Measurements from ENCODE around the gene ZSCAN10.

The ZSCAN10 gene

GRCh38 chr16:3133844-3134243 is 34.8 kb upstream of the ZSCAN10 start:
- peak overlapping the region; percentile 85 for H3K27ac ChIP-seq
- TF ChIP-seq ZFX (IDR thresholded peaks at IDR 0.05; ENCODE audit: borderline replicate concordance), result no peak
- TF ChIP-seq, protein P1, sequence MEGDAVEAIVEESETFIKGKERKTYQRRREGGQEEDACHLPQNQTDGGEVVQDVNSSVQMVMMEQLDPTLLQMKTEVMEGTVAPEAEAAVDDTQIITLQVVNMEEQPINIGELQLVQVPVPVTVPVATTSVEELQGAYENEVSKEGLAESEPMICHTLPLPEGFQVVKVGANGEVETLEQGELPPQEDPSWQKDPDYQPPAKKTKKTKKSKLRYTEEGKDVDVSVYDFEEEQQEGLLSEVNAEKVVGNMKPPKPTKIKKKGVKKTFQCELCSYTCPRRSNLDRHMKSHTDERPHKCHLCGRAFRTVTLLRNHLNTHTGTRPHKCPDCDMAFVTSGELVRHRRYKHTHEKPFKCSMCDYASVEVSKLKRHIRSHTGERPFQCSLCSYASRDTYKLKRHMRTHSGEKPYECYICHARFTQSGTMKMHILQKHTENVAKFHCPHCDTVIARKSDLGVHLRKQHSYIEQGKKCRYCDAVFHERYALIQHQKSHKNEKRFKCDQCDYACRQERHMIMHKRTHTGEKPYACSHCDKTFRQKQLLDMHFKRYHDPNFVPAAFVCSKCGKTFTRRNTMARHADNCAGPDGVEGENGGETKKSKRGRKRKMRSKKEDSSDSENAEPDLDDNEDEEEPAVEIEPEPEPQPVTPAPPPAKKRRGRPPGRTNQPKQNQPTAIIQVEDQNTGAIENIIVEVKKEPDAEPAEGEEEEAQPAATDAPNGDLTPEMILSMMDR (IDR thresholded peaks at IDR 0.05), result no peak

GRCh38 chr16:3131755-3132377 is 32.8 kb upstream of the ZSCAN10 start:
- peak overlapping the region; percentile 31; the same call in 1 of the 2 replicates for H3K27ac ChIP-seq
- no peak for TF ChIP-seq ZFX (IDR thresholded peaks at IDR 0.05; ENCODE audit: borderline replicate concordance)
- TF ChIP-seq, protein P1 (IDR thresholded peaks at IDR 0.05), result peak; percentile 81

- TF ChIP-seq, protein P1 (IDR thresholded peaks at IDR 0.05), result peak; percentile 98
- no peak for TF ChIP-seq ZFX (IDR thresholded peaks at IDR 0.05; ENCODE audit: borderline replicate concordance)
- peak overlapping the region; percentile 59 for H3K27ac ChIP-seq
These were observed 30.3 kb upstream of the ZSCAN10 start for GRCh38 chr16:3129137-3130131.

- no peak overlapping the region for H3K27ac ChIP-seq
- no peak for TF ChIP-seq ZFX (IDR thresholded peaks at IDR 0.05; ENCODE audit: borderline replicate concordance)
- TF ChIP-seq, protein P1 (IDR thresholded peaks at IDR 0.05), result no peak
These were observed 28.7 kb upstream of the ZSCAN10 start for GRCh38 chr16:3127745-3128144.

GRCh38 chr16:3123986-3124886 is 25.1 kb upstream of the ZSCAN10 start:
- peak overlapping the region; percentile 97 for H3K27ac ChIP-seq
- TF ChIP-seq ZFX (IDR thresholded peaks at IDR 0.05; ENCODE audit: borderline replicate concordance), result no peak
- TF ChIP-seq, protein P1 (IDR thresholded peaks at IDR 0.05), result peak; percentile 49

- TF ChIP-seq ZFX (IDR thresholded peaks at IDR 0.05; ENCODE audit: borderline replicate concordance), result no peak
- TF ChIP-seq, protein P1 (IDR thresholded peaks at IDR 0.05), result no peak
- no peak overlapping the region for H3K27ac ChIP-seq
These were observed 24.0 kb upstream of the ZSCAN10 start for GRCh38 chr16:3122926-3123570.

Measured in 22Rv1 (cell line).